NCI-H82 treated with DMSO at 0.1 percent for 48 hours (cell line): Measurements from ENCODE around the gene CNMD.
"Not testable (repeated sequence)": the region's sequence is repeated elsewhere in the genome, so short reads cannot be mapped to it uniquely, and the experiment has no call there.

ENCODE experiments used
- DNase-seq: peaks from one replicate; lab custom pipeline; 2025; ENCODE audit not compliant: unreplicated experiment; lab: John Stamatoyannopoulos, UW

Gene CNMD

DNA sequence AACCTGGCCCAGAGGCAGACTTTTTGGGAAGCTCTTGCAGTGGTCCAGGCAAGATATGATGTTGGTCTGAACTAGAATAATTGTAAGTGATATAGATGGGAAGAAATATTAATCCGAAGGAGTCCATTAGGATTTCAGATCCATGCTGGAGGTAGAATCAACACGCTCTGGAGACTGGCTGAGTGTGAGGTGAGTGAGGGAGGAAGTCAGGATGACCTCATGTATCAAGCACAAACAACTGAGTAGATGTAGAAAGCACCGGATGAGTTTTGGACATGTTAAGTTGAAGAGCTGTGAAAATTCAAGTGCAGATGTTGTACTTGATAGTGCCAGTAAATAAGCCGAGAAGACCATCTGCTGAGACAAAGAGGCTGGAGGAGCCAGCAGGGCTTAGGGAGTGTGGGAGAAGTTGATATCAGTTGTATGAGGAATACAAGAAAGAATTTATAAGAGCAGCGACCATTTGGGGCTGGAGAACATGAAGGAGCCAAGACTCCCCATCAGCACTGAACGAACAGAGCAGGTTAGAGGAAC is 5.3 kb upstream of the CNMD start:
- DNase-seq, result peak; percentile 88

DNA sequence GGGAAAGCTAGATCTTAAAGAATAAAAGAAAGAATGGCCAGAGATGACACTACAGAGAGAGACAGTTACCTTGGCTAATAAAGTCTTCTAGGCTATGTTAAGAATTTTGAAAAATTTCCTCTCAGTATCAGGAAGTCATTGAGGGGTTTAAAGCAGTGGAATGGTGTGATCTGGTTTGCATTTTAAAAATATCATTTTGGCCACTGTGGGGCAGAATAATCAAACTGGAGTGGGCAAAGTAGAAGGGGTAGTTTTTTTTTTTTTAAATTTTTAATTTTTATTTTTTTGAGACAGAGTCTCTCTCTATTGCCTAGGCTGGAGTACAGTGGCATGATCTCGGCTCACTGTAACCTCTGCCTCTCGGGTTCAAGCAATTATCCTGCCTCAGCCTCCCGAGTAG is 4.4 kb upstream of the CNMD start:
- DNase-seq, result no peak

DNA sequence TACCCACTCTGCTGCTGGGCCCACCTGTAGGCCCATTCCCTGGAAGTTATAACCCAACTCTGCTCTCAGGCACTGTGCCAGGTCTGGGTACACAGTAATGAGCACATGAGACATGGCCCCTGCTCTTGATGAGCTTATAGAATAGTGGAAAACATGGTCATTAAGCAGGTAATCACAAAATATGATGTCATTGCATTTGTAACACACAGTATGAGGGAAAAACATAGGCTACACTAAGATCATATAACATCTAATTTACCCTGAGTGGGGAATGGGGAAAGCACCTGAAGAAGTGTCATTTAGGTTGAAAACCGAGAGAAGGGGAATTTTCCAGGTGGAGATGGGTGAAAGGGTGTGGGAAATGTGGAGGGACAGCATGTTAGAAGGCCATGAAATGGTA is 3.9 kb upstream of the CNMD start:
- no peak for DNase-seq

DNA sequence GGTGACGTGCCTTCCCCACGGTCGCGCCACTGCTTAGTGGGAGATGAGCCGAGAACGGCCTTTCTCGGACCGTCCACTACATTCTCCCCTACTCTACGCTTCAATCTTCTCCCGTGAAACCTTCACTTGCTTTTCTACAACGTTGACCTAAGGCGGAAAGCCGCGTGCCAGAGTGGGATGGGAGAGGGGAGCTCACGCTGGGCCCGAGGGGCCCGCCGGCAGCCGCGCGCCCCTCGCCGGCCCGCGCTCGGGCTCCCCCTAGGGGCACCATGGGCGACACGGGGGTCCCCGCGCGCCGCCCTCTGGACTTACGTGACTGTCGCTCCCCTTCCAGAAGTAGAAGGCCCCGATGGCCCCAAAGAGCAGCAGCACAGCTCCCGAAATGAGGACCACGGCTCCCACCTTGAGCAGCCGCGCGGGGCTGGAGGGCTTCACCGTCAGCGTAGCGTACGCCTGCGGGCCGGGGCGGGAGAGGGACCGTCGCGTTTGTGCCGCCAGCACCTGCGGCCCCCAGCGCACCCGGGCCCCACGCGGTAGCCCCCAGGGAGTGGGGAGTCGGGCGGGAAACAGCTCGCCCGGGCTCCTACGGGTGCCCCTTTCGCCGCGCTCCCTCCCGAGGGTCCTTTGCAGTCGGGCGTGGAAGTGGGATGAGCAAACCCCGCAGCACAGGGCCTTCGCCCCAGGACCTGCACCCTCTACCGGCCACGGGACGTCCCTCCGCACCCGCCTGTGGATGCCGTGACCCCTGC is 727 bp downstream of the CNMD start:
- no peak for DNase-seq

DNA sequence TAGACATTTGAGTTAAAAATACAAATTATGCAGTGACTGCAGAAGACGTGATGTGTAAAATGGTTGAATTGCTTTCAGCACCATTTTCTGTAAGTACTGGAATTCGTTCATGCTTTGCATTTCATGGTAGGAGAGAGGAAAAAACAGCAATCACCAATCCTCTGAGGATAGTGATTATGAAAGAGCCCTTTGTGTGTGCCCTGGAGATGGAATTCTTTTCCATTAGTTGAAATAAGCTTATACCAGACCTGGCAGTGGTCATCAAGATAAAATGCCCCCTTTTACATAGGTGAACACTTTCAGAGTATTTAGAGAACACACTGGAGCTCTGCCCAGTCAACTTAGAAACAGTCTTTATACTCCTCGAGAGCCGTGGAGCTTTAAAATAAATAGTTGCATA is 1.7 kb downstream of the CNMD start:
- DNase-seq, result peak; percentile 37

DNA sequence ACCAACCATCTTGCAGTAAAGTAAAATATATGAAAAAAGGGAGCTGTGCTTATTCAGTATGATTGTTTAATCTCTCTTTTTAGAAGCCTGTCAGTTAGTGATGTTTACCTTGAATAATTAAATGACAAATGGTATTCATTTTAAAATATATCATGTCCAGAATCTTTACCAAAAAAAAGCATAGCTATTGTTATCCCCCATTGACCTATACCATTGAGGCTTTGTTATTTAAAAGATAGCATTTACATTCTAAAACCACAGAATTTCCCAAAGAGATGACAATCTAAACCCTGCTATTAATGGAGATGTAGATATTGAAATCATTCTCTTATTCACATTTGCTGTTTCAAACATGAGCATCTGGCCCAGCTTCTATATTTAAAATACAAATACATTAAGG is 2.2 kb downstream of the CNMD start:
- no peak for DNase-seq

DNA sequence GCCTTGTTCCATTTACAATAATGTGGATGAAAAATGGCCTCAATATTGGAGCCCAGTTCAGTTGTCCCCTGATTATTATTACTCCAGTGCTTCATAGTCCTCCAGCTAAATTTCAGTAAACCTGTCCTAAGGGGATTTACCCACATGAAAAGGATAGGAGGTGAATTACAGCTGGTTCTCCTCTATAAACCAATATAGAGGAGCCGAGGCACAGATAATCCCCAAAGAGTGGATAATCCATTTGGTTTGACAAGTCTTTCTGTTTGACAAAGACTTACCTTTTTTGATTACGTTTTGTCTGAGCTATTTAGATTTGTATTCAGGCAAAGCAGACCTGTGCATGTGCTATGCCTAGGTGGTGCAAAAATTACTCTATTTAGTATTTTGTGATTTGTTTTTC is 2.7 kb downstream of the CNMD start:
- DNase-seq, result peak; percentile 97

DNA sequence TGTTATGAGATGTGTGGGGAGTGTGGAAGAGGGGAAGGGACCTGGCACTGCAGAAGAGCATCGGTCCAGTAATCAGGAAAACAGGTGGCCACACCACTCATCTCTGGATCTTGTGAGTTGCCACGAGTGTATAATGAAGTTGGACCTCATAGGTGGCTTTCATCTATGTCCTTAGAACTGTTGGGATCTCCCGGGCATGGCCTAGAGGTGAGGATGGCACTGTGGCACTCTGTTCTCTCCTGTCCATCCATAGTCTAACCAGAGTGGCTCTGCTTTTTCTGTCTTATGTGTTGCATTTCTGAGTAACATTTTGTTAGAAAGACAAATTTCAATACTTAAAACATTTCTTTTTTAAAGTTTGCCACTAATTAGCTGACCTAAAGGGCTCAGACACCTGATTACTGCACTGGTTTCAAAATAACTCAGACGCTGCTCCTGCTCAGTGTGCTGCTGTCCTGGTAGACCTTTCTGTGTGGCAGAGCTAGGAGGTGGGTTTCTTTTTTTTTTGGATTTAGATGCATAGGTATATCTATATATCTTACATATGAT is 5.5 kb downstream of the CNMD start:
- DNase-seq, result no peak

DNA sequence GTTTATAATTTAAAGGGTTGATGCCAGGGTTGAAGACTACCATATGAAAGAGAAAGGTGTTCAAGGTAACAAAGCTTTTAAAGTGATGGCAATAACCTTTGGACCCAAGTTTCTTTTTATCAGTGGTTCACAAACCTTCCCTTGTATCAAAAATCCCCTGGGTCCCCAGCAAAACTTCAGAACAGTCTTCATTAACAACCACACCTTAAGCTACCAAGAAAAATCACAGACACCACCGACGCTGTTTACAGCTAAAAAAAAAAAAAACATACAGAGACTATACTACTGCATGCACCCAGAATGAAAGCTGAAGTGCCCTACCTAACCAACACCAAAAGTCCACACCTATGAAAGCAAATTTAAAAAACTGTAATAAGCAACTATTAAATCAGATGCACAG is 13.4 kb downstream of the CNMD start:
- DNase-seq, result no peak

DNA sequence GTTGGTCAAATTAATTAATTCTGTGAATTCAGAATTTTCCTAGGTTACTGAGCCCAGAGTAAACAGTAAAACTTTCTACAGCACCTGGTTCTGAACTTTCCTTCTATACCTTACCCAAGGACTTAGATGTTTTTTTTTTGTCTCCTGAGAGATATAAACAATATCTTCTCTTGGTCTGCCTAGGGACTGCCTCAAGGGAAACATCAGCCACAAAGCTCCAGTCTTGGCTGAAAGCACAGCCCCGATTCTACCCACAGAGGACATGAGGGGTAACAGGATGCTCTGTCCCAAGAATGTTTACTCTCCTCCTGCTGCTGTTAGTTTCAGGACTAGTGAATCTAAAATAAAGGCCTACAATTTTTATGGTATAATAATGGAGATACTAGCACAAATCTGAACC is 14.3 kb downstream of the CNMD start:
- no peak for DNase-seq

DNA sequence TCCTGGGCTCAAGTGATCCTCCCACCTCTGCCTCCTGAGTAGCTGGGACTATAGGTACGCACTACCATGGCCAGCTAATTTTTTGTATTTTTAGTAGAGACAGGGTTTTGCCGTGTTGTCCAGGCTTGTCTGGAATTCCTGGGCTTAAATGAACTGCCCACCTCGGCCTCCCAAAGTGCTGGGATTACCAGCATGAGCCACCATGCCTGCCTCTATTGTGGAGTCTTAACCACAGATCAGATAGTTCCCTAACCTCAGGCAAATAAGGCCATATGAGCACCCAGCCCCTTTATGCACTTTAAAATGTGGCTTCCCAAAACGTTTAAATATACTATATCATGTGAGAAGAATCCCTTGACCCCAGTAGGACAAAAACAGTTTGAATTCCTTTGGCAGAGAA is 16.4 kb downstream of the CNMD start:
- no peak for DNase-seq

DNA sequence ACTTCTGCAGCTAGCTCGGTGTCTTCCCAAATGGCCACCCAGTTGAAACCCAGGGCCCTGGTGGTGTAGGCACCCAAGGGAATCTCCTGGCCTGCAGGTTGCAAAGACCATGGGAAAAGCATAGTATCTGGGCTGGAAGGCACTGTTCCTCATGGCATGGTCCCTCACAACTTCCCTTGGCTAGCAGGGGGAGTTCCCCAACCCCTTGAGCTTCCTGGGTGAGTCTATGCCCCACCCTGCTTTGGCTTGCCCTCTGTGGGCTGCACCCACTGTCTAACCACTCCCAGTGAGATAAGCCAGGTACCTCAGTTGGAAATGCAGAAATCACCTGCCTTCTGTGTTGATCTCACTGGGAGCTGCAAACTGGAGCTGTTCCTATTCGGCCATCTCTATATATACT is 18.3 kb downstream of the CNMD start:
- DNase-seq, result not testable (repeated sequence)

DNA sequence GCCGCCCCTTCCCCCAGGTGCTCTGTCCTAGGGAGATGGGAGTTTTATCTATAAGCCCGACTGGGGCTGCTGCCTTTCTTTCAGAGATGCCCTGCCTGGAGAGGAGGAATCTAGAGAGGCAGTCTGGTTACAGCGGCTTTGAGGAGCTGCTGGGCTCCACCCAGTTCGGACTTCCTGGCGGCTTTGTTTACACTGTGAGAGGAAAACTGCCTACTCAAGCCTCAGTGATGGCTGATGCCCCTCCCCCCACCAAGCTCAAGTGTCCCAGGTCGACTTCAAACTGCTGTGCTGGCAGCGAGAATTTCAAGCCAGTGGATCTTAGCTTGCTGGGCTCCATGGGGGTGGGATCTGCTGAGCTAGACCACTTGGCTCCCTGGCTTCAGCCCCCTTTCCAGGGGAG is 18.7 kb downstream of the CNMD start:
- DNase-seq, result not testable (repeated sequence)

DNA sequence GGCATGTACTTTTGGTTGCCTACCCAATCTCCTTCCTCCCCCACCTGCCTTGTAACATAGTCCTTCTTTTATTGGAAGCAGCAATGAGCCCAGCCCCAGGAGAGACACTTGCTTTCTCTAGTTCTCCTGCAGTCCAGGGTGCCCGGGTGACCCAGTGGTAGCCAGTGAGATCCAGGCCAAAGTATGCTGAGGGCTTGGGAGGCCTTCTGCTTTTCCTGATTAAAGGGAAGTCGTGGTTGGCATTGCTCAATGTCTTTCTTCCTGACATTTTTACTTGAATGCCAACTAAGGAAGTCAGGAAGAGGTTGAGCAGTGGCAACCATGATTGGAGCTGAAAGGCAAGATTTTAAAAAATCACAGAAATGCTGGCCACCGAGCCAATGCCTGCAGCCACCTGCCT is 25.7 kb downstream of the CNMD start:
- DNase-seq, result no peak

DNA sequence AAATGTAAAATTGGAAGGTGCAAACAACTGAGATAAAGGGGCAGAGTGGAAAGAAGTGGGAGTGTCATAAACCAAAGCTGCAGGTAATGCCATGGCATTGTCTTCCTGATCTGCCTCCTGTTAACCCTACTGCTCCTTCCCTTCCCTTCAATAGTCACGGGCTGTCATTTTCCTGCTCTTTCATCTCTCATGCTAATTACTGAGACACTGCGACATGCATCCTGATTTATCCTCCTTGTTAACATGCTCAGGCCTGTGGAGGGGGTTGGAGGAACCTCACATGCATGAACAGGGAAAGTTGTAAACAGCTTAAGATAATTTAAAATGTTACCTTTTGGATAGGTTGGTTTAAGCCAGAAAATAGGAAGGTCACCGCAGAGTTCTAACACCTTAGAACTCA is 27.2 kb downstream of the CNMD start:
- DNase-seq, result no peak

DNA sequence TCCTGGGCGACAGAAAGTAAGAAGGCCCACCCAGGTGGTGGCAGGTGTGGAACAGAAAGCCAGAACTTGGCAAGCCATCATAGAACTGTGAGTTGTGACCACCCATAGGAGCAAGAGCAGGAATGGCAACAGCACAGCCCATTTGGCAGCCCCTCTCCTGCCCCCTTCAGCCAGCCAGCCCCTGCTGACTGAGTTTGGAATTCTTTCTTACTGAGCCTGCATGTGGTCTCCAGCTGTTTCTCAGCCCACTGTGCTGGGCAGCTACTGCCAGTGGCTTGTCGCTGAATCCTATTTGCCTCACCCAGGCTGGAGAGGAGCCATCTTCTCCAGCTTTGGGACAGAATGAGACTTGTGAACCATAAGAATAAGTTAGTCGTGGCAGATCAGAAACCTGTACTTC is 28.3 kb downstream of the CNMD start:
- DNase-seq, result no peak

DNA sequence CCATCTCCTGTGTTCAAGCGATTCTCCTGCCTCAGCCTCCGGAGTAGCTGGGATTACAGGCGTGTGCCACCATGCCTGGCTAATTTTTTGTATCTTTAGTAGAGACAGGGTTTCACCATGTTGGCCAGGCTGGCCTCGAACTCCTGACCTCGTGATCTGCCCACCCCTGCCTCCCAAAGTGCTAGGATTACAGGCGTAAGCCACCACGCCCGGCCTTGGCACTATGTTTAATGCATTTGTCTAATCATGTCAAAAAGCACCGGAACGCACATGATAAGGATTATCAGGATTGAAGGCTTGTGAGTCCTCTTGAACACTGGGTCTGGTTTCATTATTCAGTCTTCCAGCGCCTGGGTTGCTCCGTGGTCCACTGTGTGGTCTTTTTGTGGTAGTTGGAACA is 31.4 kb downstream of the CNMD start:
- DNase-seq, result peak; percentile 31

DNA sequence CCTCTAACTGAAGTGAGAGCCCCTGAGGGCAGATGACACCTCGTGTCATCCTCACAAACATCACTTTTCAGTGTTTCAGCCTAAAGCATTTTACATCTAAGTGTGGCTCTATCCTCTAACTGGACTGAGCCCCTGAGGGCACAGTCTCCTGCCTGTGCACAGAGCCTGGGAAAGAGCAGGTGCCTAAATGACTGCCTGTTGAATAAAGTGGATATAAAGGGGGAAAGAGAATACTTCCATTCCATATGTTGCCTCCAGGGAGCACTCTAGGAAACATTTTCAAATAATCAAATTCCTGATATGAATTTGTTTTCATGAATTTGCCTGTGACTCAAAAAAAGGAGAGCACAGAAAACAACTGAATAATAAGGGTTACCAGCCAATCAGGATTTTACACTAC is 32.2 kb downstream of the CNMD start:
- DNase-seq, result no peak

DNA sequence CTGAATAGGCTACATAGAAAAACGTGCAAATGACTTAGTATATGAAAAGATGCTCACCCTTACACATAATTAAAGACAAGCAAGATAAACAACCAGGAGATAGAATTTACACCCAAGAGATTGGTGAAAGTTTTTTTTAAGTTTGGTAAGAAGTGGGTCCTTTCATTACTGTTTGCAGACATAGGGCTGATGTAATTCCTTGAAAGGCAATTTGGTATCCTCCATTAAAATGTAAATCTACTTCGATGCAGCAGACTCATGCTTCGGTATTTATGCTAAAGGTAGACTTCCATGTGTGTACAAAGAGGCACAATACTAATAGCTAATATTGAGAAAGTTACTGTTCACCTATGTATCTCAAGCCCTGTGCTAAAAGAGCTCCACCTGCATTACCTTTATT is 33.5 kb downstream of the CNMD start:
- DNase-seq, result no peak

DNA sequence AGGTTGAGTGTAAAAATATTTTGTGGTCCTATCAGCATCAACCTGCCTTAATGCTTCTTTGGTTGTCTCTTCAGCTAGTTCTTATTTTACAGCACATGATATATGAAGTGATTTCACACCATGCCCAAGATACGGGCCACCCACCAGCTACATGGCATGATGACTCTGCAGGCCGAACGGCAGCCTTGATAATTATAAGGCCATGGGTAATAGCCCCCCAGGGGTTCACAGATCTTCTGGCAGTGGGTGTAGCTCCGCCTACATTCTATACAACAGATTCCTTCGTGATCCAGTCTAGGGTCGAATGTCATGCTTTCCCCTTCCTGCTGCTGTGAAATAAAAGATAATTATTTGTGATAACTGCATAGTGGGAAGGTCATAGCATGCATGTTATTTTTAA is 36.1 kb downstream of the CNMD start:
- DNase-seq, result no peak

DNA sequence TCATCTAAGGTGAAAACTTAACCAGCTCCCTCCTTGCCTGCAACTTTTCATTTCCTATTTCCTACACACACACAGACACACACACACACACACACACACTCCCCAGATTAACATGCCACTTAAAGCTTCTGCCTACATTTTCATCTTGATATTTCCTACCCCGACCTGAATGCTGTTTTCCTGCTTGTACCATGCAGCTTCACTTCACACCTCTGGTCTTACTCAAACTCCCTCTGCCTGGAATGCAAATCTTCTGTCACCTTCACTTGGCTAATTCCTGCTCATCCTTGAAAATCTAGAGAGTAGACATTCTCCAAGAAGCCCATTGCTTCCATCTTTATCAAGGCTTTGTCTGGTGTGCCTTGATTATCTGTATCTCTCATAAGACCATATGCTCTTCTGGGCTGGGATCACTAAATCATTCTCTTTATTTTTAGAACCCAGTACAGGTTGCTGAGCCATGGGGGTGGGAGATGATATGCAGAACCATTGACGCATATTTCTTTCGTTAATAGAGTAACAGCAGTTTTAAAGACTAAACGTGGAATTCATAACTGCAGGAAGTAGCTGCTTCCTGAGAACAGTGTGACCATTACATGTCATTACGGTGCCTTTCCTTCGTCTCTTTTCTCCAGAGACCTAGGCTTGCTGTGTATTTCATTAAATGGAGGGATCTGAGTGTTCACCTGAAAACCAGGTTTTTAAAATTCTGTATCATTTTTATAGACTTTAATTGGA is 37.7 kb downstream of the CNMD start:
- no peak for DNase-seq

DNA sequence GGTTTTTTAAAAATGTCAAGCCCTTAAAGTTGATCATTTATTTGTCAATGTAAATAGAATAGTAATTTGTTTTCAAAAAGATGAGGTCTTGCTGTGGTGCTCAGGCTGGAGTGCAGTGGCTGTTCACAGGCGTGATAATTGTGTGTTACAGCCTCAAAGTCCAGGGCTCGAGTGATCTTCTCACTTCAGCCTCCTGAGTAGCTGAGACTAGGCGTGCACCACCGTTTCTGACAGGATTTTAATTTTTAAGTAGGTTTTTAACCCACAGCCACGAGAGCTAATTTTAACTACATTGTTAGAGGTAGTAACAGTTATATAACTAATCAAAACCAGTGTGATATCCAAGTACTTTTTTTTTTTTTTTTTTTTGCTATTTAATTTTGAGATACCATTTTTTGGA is 43.1 kb downstream of the CNMD start:
- DNase-seq, result no peak
